SK-N-MC (cell line): ENCODE measurements around the gene SPEF2.

Experiments
- EZH2 ChIP-seq: fragments of 200-600 bp; sonication (generic); IDR thresholded peaks from one replicate; pipeline ENCODE4 v1.6.1; 2017; ENCODE audit warnings: antibody characterized with exemption
- FOXP2 ChIP-seq: optimal IDR thresholded peaks from 2 replicates; pipeline ENCODE3; 2011; ENCODE audit warnings: mild to moderate bottlenecking, moderate library complexity; ENCODE audit not compliant: insufficient read depth; ENCODE audit errors: extremely low read length, control extremely low read depth
- POLR2AphosphoS5 ChIP-seq: IDR thresholded peaks from 2 replicates; pipeline ENCODE4 v1.6.1; 2012; ENCODE audit warnings: mild to moderate bottlenecking, low read depth, low read length, borderline replicate concordance

GRCh38 chr5:35709688-35710087, 92.0 kb downstream of the SPEF2 start:
- TF ChIP-seq EZH2, result no peak
- no peak for TF ChIP-seq POLR2AphosphoS5
- TF ChIP-seq FOXP2, result no peak
